HCT116 (cell line): ENCODE results near the gene NUMB.

Experiments used
- POLR2A ChIP-seq: IDR thresholded peaks from 2 replicates; pipeline ENCODE4 v1.7.0; 2011; ENCODE audit warnings: borderline replicate concordance; ENCODE audit not compliant: insufficient read depth, insufficient read length; ENCODE audit errors: extremely low read depth
- SIN3A ChIP-seq: IDR thresholded peaks from 2 replicates; pipeline ENCODE4 v1.6.1; 2012; ENCODE audit warnings: low read depth
- ZNF274 ChIP-seq: fragments of 200-500 bp; sonication (Bioruptor generic); IDR thresholded peaks from 2 replicates; pipeline ENCODE4 v1.6.1; 2014; ENCODE audit warnings: mild to moderate bottlenecking, low read depth, low read length, inconsistent platforms

GRCh38 chr14:73459959-73460358, 1.6 kb upstream of the NUMB start:
- no peak for TF ChIP-seq SIN3A
- no peak for TF ChIP-seq POLR2A
- TF ChIP-seq ZNF274: no peak
